Stimulated activated CD4-positive, alpha-beta T cell treated with anti-CD3 and anti-CD28 coated beads, Interleukin-2, amount 100 ng/mL, for 48 hours (primary cell): Measurements from ENCODE around the gene MUS81.

Experiments
- DNase-seq, 2 donors: peaks; one replicate each; pipeline ENCODE4 v3.0.0-alpha.2; 2020

Gene MUS81

GRCh38 chr11:65892661-65893317, 32.6 kb downstream of the MUS81 start:
- no peak for DNase-seq

DNA sequence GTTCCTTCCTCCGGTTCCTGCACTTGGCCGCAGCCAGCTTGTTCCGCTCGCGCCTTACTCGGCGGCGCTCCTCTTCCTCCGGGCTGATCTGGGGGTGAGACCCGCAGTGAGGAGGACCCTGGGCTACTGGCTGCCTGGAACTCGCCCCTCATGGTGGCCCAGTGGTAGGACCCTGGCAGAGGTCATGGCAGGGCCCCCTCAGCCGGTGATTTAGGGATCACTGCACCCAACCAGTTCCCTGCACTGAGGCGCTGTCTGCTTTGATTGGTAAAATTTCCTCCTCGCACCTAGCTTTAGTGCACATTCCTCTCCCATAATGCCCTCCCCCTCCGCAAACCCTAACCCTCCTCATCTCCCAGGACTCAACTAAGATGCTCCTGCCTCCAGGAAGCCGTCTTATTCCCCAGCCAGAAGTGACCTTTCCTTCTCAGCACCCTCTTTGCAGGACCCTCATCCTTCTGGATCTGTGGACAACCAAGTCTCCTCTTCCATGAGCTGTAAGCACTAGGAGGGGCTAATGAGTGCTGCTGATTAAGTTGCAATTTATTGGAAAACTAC, 33.9 kb downstream of the MUS81 start:
- DNase-seq, result no peak

DNA sequence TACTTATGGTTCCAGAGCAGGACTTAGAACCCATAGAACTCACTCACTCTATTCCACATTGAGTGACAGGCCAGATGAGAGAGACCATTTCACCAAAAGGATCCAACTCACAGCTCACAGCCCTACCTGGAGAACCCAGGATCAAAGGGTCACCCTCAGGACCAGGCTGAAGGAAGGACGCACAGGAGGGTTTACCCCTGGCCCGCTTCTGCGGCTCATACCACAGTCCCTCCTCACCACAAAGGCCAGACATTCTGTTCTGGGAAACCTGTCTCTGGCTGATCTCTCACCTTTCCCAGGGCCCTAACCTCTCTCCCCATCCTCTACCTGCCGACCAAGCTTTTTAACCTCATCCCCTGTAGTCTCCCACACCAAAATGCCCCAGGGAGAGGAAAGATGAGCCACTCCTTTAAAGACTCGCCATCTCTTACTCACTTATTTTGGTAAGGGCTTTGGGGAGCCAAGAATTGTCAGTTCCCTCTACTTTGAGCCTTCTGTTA, 35.3 kb downstream of the MUS81 start:
- no peak for DNase-seq

DNA sequence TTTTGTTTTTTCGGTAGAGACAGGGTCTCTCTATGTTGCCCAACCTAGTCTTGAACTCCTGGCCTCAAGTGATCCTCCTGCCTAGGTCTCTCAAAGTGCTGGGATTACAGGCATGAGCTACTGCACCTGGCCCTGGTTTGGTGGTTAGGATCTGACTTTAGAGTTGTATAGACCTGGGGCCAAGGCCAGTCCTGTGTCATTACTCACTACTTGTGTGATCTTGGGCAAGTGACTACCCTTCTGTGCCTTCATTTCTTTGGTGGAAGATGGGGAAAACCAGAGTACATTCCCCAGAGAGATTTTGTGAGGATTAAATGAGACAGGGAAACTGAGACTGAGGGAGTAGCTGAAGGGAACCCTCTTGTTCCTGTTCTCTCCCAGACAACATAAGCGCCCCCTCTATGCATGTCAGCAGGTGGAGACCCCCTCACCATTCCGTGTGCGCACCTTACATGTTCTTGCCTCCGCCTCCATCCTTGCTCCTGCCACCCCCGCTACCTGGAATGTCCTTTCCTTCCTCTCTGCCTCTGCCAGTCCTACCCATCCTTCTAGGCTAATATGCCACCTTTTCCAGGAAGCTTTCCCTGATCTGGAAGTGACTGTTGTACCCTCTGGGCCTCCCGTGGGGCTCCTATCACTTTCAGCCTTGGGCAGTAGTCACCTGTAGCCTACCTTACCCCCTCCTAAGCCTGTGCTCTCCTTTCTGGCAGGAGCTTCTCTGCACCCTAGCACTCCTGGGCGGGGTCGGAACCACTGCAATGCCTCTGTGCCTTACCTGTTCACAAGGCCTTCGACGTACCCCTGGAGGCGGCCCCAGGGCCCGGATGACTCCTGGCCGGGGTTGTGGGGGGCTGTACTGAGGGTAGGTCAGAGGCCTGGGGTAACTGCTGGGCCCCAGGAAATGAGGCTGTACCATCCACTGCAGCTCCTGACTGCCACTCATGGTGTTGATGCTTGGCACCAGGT, 36.1 kb downstream of the MUS81 start:
- no peak for DNase-seq

GRCh38 chr11:65897020-65897471, 36.8 kb downstream of the MUS81 start:
- no peak for DNase-seq

- no peak for DNase-seq
These were observed 38.6 kb downstream of the MUS81 start for GRCh38 chr11:65898656-65899355.

DNA sequence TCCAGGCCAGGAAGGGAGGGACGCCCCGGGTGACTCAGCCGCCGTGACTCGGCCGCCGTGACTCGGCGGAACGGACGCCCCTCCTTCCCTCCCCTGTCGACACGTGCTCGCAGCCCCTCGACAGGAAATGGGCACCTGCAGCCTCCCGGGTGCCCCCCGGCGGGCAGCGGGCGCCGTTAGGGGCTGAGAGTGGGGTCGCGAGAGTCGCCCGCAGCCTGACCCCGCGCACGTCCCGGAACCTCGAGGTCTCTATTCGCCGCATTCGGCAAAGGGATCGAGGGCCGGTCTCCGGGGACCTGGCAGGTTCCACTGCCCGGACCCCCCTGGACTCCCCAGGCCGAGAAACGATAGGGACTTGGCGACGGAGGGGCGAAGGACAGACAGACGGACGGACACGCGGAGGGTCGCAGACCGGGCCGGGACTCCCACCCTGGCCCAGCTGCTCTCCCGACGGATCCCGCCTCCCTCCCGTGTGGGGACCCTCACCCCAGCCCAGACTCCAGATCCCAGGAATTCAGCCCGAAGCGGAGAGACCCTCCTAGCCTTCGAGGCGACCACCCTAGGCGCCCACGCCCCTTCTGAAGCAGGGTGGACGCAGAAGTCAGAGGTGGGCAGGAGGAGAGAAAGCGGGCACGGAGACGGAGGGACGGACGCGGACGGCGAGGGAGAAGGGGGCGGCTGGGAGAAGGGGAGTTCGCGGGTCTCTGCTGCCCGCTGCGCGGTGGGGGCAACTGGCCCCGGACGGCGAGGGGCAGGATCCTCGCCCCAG, 39.3 kb downstream of the MUS81 start:
- DNase-seq, result peak in 1 of 2 donors; percentile 72

- DNase-seq, result peak; percentile 89 to 92
These were observed 40.1 kb downstream of the MUS81 start, which contains the start of gene FOSL1 for GRCh38 chr11:65900125-65900898. Gene FOSL1, minus strand, starts transcription at chr11:65900388. Its CDS starts 49 bp downstream, at chr11:65900339.

DNA sequence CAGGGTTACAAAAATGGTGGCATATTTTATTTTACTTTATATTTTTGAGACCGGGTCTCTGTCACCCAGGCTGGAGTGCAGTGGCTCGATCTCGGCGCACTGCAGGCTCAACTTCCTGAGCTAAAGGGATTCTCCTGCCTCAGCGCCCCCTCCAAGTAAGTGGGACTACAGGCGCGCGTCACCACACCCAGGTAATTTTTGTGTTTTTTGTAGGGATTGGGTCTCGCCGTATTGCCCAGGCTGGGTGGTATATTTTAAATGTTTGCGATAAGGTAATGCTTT, 40.6 kb downstream of the MUS81 start:
- DNase-seq, result no peak

DNA sequence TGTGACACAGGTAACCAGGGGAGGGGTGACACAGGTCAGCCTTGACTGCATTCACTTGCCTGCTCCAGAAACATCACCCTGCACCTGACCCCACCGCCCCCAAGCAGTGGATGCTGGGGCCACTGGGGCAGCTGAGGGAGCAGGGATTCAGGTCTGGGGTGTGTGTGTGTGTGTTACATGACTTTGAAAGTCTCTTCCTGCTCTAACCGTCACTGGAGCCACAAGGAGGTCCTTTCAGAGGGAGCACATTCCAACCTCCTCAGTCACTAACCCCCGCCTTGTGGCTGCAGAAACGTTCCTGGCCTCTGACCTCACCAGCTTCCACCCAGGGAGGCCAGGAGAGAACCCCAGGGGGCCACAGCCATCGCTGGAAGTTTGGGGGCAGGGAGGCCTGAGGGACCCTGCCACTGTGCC, 42.8 kb downstream of the MUS81 start:
- DNase-seq, result no peak

DNA sequence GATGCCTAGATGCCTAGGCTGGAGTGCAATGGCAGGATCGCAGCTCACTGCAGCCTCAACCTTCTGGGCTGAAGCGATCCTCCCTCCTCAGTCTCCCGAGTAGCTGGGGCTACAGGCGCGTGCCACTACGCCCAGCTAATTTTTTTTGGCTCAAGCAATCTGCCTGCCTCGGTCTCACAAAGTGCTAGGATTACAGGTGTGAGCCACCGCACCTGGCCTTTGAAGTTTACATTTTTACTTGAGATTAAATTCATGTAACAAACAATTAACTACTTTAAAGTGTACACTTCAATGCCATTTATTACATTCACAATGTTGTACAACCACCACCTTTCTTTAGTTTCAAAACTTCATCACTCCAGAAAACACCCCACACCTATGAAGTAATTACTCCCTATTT, 43.5 kb downstream of the MUS81 start:
- DNase-seq, result no peak

- no peak for DNase-seq
These were observed 46.4 kb downstream of the MUS81 start for GRCh38 chr11:65906602-65907001.

DNA sequence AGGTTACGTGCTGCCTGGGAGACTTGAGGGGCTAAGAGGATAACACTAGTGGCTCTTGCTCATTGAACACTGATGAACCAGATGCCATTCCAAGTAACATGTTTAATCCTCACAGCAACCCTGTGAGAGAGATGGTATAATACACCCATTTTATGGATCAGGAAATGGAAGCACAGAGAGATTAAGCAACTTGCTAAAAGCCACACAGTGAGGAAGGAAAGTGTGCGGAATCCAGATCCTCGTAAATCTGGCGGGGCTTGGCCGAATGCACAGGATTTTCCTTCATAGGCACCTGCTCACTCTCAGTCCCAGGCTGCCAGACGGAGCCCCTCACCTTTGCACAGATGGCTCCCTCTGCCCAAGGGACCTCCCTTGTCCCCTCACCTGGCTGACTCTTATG, 47.6 kb downstream of the MUS81 start:
- no peak for DNase-seq

GRCh38 chr11:65911682-65912568, 51.7 kb downstream of the MUS81 start:
- DNase-seq, result no peak

DNA sequence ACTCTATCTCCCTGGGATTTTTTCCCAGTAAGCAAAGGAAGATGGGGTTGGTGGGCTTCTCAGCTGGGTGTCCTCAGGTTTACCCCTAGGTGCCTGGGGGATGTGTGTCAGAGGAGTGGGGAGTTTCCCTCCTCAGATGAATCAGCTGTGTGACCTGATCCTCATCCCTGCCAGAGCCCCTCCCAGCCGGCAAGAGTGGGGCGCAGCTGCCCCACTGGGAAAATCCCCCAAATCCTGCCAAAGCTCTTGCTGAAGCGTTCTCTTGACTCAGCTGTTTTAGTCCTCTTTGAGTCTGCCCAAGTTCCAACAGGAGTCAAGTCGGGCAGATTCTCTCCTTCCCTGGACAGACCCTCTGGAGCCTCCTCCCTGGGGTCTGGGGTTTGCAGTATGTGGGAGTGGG, 52.6 kb downstream of the MUS81 start:
- DNase-seq, result no peak

DNA sequence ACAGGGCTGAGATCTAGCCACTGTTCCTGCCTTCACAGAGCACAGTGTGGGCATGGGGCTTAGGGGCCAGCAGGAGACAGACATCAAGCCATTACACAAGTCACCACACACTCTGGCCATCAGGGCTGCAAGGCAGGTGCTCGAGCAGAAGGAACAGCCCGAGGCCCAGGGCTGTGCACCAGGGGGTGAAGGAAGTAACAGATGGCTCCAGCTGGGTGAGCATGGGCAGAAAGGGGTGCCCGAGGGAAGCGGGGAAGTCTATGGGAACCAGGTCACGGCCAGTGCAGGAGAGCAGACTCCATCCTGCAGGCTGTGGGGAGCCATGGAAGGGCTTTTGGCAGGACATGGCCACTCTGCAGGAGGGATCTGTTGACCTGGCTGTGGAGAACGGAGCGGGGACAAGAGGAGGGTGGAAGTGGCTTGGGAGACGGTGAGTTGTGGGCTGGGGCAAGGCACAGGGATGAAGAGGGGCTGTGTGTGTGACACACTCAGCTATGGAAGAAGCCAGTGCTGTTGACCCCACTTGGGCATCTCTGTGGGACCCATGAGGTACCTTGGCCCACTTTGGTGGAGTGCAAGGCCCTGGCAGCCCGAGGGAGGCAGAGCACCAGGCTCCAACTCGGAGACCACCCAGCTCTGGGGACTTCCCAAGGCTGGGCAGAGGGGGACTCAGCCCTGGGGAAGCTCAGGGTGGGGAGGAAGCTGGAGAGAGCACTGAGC, 55.0 kb downstream of the MUS81 start:
- no peak for DNase-seq

DNA sequence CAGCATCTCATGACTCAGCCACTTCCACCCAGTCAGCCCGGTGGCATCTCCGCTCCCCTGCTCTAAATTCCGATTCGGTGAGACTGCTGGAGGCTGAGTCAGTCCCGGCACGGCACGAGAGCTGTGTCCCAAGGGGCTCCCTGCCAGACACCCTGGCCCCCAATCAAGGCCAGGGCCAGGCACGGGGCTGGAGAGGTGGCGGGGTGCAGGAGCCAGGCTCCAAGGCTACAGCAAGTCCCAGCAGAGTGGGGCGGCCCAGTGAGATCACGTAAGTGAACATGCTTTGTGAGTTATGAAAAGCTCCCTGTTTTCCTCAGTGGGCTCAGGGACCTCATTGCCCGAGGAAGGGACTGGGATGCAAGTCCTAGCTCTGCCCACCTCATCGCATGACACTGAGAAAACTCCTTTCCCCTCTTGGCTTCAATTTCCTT, 55.6 kb downstream of the MUS81 start:
- DNase-seq, result no peak
